ENCODE data around the gene SEC14L5.

SEC14L5 gene

DNA sequence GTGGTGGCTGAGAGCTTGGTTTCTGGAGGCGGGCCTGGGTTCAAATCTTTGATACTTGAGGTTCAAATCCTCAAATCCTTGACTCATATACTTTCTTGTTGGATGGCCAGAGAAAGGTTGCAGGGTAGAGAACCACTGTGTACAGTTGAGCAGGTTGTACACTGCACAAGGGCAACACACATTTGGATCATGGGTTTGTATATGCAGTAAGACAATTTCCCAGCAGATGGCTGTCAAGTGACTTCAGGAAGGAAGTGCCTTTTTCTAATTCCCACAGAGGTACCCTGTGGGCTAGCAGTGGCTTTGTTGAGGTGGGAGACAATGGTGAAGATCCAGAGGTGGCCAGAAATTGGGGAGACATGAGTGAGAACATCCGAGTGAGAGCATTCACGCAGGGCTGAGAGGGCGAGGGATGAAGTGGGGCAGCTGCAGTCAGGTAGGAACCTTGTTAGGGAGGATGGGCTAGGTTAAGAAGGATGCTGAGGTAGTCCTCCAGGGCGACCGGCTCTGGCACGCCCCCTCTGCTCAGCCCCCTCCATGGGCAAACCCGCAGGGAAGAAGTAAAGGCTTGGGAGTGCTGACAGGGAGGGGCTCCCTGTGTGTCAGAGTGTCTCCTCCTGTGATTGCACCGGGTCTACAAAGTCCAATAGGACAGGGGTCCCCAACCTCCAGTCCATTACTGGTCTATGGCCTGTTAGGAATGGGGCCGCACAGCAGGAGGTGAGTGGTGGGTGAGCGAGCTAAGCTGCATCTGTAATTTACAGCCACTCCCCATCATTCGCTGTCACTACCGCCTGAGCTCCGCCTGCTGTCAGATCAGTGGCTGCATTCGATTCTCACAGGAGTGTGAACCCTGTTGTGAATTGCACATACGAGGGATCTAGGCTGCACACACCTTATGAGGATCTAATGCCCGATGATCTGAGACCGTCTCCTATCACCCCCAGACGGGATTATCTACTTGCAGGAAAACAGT lies 104.9 kb downstream of the SEC14L5 start:
- Histone ChIP-seq H3K4me3 (ENCODE audit: insufficient read depth, low read depth, low read length) (no peak overlapping the region), H3K4me1 (ENCODE audit: control insufficient read depth, insufficient read depth, low read length) (peaks cover 8% of the 10 kb centered on the region), H3K36me3 (ENCODE audit: control insufficient read depth, insufficient read depth, low read length) (no peaks in the 10 kb centered on the region), H3K27ac (ENCODE audit: insufficient read depth, low read depth, low read length, poor library complexity, severe bottlenecking) (no peak overlapping the region), H3K9me3 (ENCODE audit: control insufficient read depth, low read length) (no peaks in the 10 kb centered on the region), H3K27me3 (ENCODE audit: control insufficient read depth, insufficient read depth, low read length, poor library complexity, severe bottlenecking) (no peaks in the 10 kb centered on the region)
- 80 to 81% methylated on average over 19 of the region's 19 CpGs for WGBS, 2 experiments

DNA sequence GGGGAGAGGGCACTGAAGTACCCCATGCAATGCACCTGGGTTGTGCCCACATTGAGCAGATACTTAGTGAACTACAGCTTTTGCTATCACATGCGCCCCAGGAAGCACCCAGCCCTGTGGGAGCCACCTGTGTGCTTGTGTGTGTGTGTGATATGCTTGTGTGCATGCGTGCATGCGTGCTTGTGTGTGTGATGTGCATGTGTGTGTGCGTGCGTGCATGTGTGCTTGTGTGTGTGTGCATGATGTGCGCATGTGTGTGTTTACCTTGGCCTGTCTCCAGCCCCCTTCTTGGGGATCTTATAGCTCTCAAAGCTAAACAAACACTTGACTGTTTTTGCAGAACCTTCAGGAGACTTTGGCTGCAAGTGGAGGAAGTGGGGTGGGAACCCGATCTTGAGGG lies 106.8 kb downstream of the SEC14L5 start:
- Histone ChIP-seq H3K4me3 (ENCODE audit: insufficient read depth, low read depth, low read length) (no peak overlapping the region), H3K27ac (ENCODE audit: insufficient read depth, low read depth, low read length, poor library complexity, severe bottlenecking) (no peak overlapping the region), H3K36me3 (ENCODE audit: control insufficient read depth, insufficient read depth, low read length) (no peaks in the 10 kb centered on the region), H3K9me3 (ENCODE audit: control insufficient read depth, low read length) (no peaks in the 10 kb centered on the region), H3K27me3 (ENCODE audit: control insufficient read depth, insufficient read depth, low read length, poor library complexity, severe bottlenecking) (no peaks in the 10 kb centered on the region), H3K4me1 (ENCODE audit: control insufficient read depth, insufficient read depth, low read length) (peaks cover 2% of the 10 kb centered on the region)
- 89 to 94% methylated on average over 7 of the region's 7 CpGs for WGBS, 2 experiments

DNA sequence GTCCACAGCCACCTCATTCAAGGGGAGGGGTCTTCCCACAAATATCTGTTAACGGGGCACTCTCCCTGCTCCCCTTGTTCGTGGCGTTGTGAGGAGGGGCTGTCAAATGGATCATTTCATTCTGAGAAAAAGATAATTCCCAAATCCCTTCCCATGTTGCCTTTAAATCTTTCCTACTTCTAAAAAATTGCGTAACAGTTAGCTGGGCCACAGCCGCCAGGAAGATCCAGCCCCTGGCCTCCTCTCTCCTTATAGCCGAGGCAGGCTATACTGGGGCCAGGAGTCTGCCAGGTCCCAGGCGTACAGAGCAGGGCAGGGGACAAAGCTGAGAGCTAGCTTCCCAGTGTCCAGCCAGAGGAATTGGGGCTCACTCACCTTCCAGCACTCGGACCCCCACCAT lies 107.2 kb downstream of the SEC14L5 start:
- H3K27ac ChIP-seq (ENCODE audit: insufficient read depth, low read depth, low read length, poor library complexity, severe bottlenecking) = no peak overlapping the region
- H3K4me3 ChIP-seq (ENCODE audit: insufficient read depth, low read depth, low read length) = no peak overlapping the region
- 90 to 93% methylated on average over 8 of the region's 8 CpGs for WGBS, 2 experiments
- no peaks in the 10 kb centered on the region for H3K4me1 ChIP-seq (ENCODE audit: control insufficient read depth, insufficient read depth, low read length)
- H3K27me3 ChIP-seq (ENCODE audit: control insufficient read depth, insufficient read depth, low read length, poor library complexity, severe bottlenecking) = no peaks in the 10 kb centered on the region
- H3K9me3 ChIP-seq (ENCODE audit: control insufficient read depth, low read length) = no peaks in the 10 kb centered on the region
- H3K36me3 ChIP-seq (ENCODE audit: control insufficient read depth, insufficient read depth, low read length) = no peaks in the 10 kb centered on the region

DNA sequence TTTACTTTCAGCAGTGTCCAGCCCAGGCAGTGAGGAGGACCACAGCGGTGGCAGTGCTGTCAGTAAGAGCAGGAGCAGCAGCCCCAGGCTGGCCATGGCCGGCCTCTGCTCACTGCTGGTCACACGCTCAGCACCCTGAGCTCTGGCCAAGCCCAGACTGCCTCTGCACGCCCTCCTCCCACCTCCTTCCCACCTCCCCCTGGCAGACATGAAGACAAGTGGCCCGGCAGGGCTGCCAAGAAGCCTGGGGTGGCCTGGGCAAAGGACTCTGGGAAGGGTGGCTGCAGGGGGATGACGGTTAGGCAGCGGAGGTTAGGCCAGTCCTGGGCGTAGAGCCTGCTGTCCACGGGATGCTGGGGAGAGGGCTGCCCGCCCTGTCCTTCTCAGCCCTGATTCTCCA lies 107.7 kb downstream of the SEC14L5 start, which contains the start of gene C16orf89:
TSS of gene C16orf89 (minus strand) at position 144 of the 400 bp plus-strand sequence. CDS start at position 96, 48 bp downstream.
- no peaks in the 10 kb centered on the region for H3K27me3 ChIP-seq (ENCODE audit: control insufficient read depth, insufficient read depth, low read length, poor library complexity, severe bottlenecking)
- H3K9me3 ChIP-seq (ENCODE audit: control insufficient read depth, low read length) = no peaks in the 10 kb centered on the region
- 81 to 84% methylated on average over 10 of the region's 10 CpGs for WGBS, 2 experiments
- H3K4me3 ChIP-seq (ENCODE audit: insufficient read depth, low read depth, low read length) = no peak within 1 kb of the TSS
- H3K27ac ChIP-seq (ENCODE audit: insufficient read depth, low read depth, low read length, poor library complexity, severe bottlenecking) = no peak within 1 kb of the TSS
- H3K36me3 ChIP-seq (ENCODE audit: control insufficient read depth, insufficient read depth, low read length) = no peaks in the 10 kb centered on the region
- H3K4me1 ChIP-seq (ENCODE audit: control insufficient read depth, insufficient read depth, low read length) = no peaks in the 10 kb centered on the region

DNA sequence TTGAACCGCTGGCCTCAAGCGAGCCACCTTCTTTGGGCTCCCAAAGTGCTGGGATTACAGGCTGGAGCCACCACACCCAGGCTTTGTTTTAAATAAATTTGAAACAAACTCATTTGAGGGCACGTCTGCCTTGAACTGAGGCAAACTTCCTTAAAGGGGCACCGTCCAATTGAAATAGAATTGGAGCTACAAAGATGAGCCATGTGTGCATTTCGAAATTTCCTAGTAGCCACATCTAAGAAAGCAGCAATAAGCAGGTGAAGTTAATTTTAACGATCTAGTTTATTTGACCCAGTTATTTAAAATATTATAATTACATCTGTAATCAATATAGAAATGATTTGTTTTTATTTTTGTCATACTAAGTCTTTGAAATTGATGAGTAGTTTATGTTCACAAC lies 108.4 kb downstream of the SEC14L5 start:
- no peaks in the 10 kb centered on the region for H3K4me1 ChIP-seq (ENCODE audit: control insufficient read depth, insufficient read depth, low read length)
- no peak overlapping the region for H3K4me3 ChIP-seq (ENCODE audit: insufficient read depth, low read depth, low read length)
- 86 to 91% methylated on average over 5 of the region's 6 CpGs for WGBS, 2 experiments
- H3K36me3 ChIP-seq (ENCODE audit: control insufficient read depth, insufficient read depth, low read length) = no peaks in the 10 kb centered on the region
- H3K27me3 ChIP-seq (ENCODE audit: control insufficient read depth, insufficient read depth, low read length, poor library complexity, severe bottlenecking) = no peaks in the 10 kb centered on the region
- H3K27ac ChIP-seq (ENCODE audit: insufficient read depth, low read depth, low read length, poor library complexity, severe bottlenecking) = no peak overlapping the region
- H3K9me3 ChIP-seq (ENCODE audit: control insufficient read depth, low read length) = no peaks in the 10 kb centered on the region
